HEK293 (cell line): ENCODE results near the gene OR2S2.
A peak's percentile ranks its signal among the peaks of the same experiment; 100 is the strongest.

ENCODE experiments used
- CTCF ChIP-seq: fragments of 450-650 bp; formaldehyde crosslinking; IDR thresholded peaks from 2 replicates; pipeline ENCODE4 v1.5.1; 2016; ENCODE audit warnings: missing biosample characterization, missing genetic modification characterization
- GLI4 ChIP-seq: fragments of 450-650 bp; formaldehyde crosslinking; IDR thresholded peaks from 2 replicates; pipeline ENCODE4 v1.5.1; 2016; ENCODE audit warnings: missing biosample characterization, missing genetic modification characterization
- GLIS2 ChIP-seq: fragments of 450-650 bp; formaldehyde crosslinking; IDR thresholded peaks from 2 replicates; pipeline ENCODE4 v1.5.1; 2016; ENCODE audit warnings: missing biosample characterization, missing genetic modification characterization
- KLF1 ChIP-seq: fragments of 450-650 bp; formaldehyde crosslinking; IDR thresholded peaks from 2 replicates; pipeline ENCODE4 v1.5.1; 2016; ENCODE audit warnings: missing biosample characterization, missing genetic modification characterization
- KLF7 ChIP-seq: fragments of 450-650 bp; formaldehyde crosslinking; IDR thresholded peaks from 2 replicates; pipeline ENCODE4 v1.5.1; 2016; ENCODE audit warnings: missing biosample characterization, missing genetic modification characterization, borderline replicate concordance
- PRDM6 ChIP-seq: fragments of 450-650 bp; formaldehyde crosslinking; IDR thresholded peaks from 2 replicates; pipeline ENCODE4 v1.5.1; 2017; ENCODE audit warnings: missing biosample characterization, missing genetic modification characterization
- ZBTB11 ChIP-seq: fragments of 450-650 bp; formaldehyde crosslinking; conservative IDR thresholded peaks from 2 replicates; pipeline ENCODE4 v1.5.1; 2016; ENCODE audit warnings: low read depth, missing biosample characterization, missing genetic modification characterization
- ZBTB17 ChIP-seq: fragments of 450-650 bp; formaldehyde crosslinking; IDR thresholded peaks from 2 replicates; pipeline ENCODE4 v1.5.1; 2016; ENCODE audit warnings: missing biosample characterization, missing genetic modification characterization
- ZBTB20 ChIP-seq: fragments of 450-650 bp; formaldehyde crosslinking; IDR thresholded peaks from 2 replicates; pipeline ENCODE4 v1.5.1; 2016; ENCODE audit warnings: missing biosample characterization, missing genetic modification characterization
- ZBTB48 ChIP-seq: fragments of 450-650 bp; formaldehyde crosslinking; IDR thresholded peaks from 2 replicates; pipeline ENCODE4 v1.5.1; 2016; ENCODE audit warnings: missing biosample characterization, missing genetic modification characterization
- ZEB2 ChIP-seq: fragments of 450-650 bp; formaldehyde crosslinking; IDR thresholded peaks from 2 replicates; pipeline ENCODE4 v1.5.1; 2016; ENCODE audit warnings: missing biosample characterization, missing genetic modification characterization
- ZFP41 ChIP-seq: fragments of 450-650 bp; formaldehyde crosslinking; IDR thresholded peaks from 2 replicates; pipeline ENCODE4 v1.5.1; 2016; ENCODE audit warnings: missing biosample characterization, missing genetic modification characterization, borderline replicate concordance
- ZNF121 ChIP-seq: fragments of 450-650 bp; formaldehyde crosslinking; IDR thresholded peaks from 2 replicates; pipeline ENCODE4 v1.5.1; 2016; ENCODE audit warnings: missing biosample characterization, missing genetic modification characterization
- ZNF223 ChIP-seq: fragments of 450-650 bp; formaldehyde crosslinking; IDR thresholded peaks from 2 replicates; pipeline ENCODE4 v1.5.1; 2016; ENCODE audit warnings: missing biosample characterization, missing genetic modification characterization
- ZNF24 ChIP-seq: fragments of 450-650 bp; formaldehyde crosslinking; IDR thresholded peaks from 2 replicates; pipeline ENCODE4 v1.5.1; 2016; ENCODE audit warnings: missing biosample characterization, missing genetic modification characterization
- ZNF324 ChIP-seq: fragments of 450-650 bp; formaldehyde crosslinking; IDR thresholded peaks from 2 replicates; pipeline ENCODE4 v1.5.1; 2016; ENCODE audit warnings: missing biosample characterization, missing genetic modification characterization
- ZNF394 ChIP-seq: fragments of 450-650 bp; formaldehyde crosslinking; IDR thresholded peaks from 2 replicates; pipeline ENCODE4 v1.5.1; 2016; ENCODE audit warnings: missing biosample characterization, missing genetic modification characterization, mild to moderate bottlenecking, moderate library complexity, borderline replicate concordance
- ZNF416 ChIP-seq: fragments of 450-650 bp; formaldehyde crosslinking; IDR thresholded peaks from 2 replicates; pipeline ENCODE4 v1.5.1; 2016; ENCODE audit warnings: missing biosample characterization, missing genetic modification characterization
- ZNF48 ChIP-seq: fragments of 450-650 bp; formaldehyde crosslinking; IDR thresholded peaks from 2 replicates; pipeline ENCODE4 v1.5.1; 2016; ENCODE audit warnings: missing biosample characterization, missing genetic modification characterization
- ZNF530 ChIP-seq: fragments of 450-650 bp; formaldehyde crosslinking; IDR thresholded peaks from 2 replicates; pipeline ENCODE4 v1.5.1; 2016; ENCODE audit warnings: low read depth, missing biosample characterization, missing genetic modification characterization
- ZNF544 ChIP-seq: fragments of 450-650 bp; formaldehyde crosslinking; IDR thresholded peaks from 2 replicates; pipeline ENCODE4 v1.5.0; 2017; ENCODE audit warnings: missing biosample characterization, missing genetic modification characterization
- ZNF548 ChIP-seq: fragments of 450-650 bp; formaldehyde crosslinking; IDR thresholded peaks from 2 replicates; pipeline ENCODE4 v1.5.1; 2016; ENCODE audit warnings: missing biosample characterization, missing genetic modification characterization
- ZNF654 ChIP-seq: fragments of 450-650 bp; formaldehyde crosslinking; IDR thresholded peaks from 2 replicates; pipeline ENCODE4 v1.5.1; 2016; ENCODE audit warnings: low read depth, missing biosample characterization, missing genetic modification characterization
- ZNF777 ChIP-seq: fragments of 450-650 bp; formaldehyde crosslinking; IDR thresholded peaks from 2 replicates; pipeline ENCODE4 v1.5.1; 2017; ENCODE audit warnings: missing biosample characterization, missing genetic modification characterization, borderline replicate concordance
- ZNF792 ChIP-seq: fragments of 450-650 bp; formaldehyde crosslinking; IDR thresholded peaks from 2 replicates; pipeline ENCODE4 v1.5.1; 2016; ENCODE audit warnings: missing biosample characterization, missing genetic modification characterization
- TF ChIP-seq, protein P1 (sequence below): fragments of 450-650 bp; formaldehyde crosslinking; IDR thresholded peaks from 2 replicates; pipeline ENCODE4 v1.5.1; 2017; ENCODE audit warnings: missing biosample characterization, missing genetic modification characterization
- TF ChIP-seq, protein P2 (sequence below): fragments of 450-650 bp; IDR thresholded peaks from 2 replicates; pipeline ENCODE4 v1.5.1; 2018; ENCODE audit warnings: missing biosample characterization, missing genetic modification characterization
- TF ChIP-seq, protein P3 (sequence below): IDR thresholded peaks from 2 replicates; pipeline ENCODE4 v1.6.1; 2011; ENCODE audit warnings: mild to moderate bottlenecking, low read depth, low read length, borderline replicate concordance
- TF ChIP-seq, protein P4 (sequence below): fragments of 450-650 bp; formaldehyde crosslinking; IDR thresholded peaks from 2 replicates; pipeline ENCODE4 v1.5.1; 2016; ENCODE audit warnings: missing biosample characterization, missing genetic modification characterization

Gene OR2S2

GRCh38 chr9:35945341-35946018, 12.5 kb downstream of the OR2S2 start (continued):
- TF ChIP-seq KLF7 (tag by site-specific recombination): no peak
- no peak for TF ChIP-seq ZNF548 (tag by site-specific recombination)
- TF ChIP-seq GLIS2 (tag by site-specific recombination): no peak
- TF ChIP-seq ZNF416 (tag by site-specific recombination): no peak
- peak; percentile 20; the same call in 1 of the 2 replicates for TF ChIP-seq ZNF324 (tag by site-specific recombination)
- no peak for TF ChIP-seq ZNF48 (tag by site-specific recombination)
- TF ChIP-seq, protein P1, sequence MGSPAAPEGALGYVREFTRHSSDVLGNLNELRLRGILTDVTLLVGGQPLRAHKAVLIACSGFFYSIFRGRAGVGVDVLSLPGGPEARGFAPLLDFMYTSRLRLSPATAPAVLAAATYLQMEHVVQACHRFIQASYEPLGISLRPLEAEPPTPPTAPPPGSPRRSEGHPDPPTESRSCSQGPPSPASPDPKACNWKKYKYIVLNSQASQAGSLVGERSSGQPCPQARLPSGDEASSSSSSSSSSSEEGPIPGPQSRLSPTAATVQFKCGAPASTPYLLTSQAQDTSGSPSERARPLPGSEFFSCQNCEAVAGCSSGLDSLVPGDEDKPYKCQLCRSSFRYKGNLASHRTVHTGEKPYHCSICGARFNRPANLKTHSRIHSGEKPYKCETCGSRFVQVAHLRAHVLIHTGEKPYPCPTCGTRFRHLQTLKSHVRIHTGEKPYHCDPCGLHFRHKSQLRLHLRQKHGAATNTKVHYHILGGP (tag by site-specific recombination): no peak
- peak; percentile 41 for TF ChIP-seq CTCF (tag by site-specific recombination)
- no peak for TF ChIP-seq ZNF530 (tag by site-specific recombination)
- TF ChIP-seq, protein P2, sequence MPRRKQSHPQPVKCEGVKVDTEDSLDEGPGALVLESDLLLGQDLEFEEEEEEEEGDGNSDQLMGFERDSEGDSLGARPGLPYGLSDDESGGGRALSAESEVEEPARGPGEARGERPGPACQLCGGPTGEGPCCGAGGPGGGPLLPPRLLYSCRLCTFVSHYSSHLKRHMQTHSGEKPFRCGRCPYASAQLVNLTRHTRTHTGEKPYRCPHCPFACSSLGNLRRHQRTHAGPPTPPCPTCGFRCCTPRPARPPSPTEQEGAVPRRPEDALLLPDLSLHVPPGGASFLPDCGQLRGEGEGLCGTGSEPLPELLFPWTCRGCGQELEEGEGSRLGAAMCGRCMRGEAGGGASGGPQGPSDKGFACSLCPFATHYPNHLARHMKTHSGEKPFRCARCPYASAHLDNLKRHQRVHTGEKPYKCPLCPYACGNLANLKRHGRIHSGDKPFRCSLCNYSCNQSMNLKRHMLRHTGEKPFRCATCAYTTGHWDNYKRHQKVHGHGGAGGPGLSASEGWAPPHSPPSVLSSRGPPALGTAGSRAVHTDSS (tag by site-specific recombination): no peak
- peak; percentile 90 for TF ChIP-seq ZBTB11 (tag by site-specific recombination)
- no peak for TF ChIP-seq ZNF24 (tag by site-specific recombination)
- no peak for TF ChIP-seq ZNF544 (tag by site-specific recombination)
- no peak for TF ChIP-seq ZBTB20 (tag by site-specific recombination)
- no peak for TF ChIP-seq GLI4 (tag by site-specific recombination)
- TF ChIP-seq ZNF394 (tag by site-specific recombination): no peak
- no peak for TF ChIP-seq PRDM6 (tag by site-specific recombination)
- TF ChIP-seq ZBTB48 (tag by site-specific recombination): no peak
- no peak for TF ChIP-seq ZNF777 (tag by site-specific recombination)
- TF ChIP-seq ZBTB17 (tag by site-specific recombination): peak; percentile 46
- TF ChIP-seq ZNF654 (tag by site-specific recombination): peak; percentile 29; the same call in 1 of the 2 replicates
- no peak for TF ChIP-seq ZNF121
- TF ChIP-seq ZNF223 (tag by site-specific recombination): no peak
- no peak for TF ChIP-seq ZFP41
- no peak for TF ChIP-seq KLF1
- TF ChIP-seq, protein P3, sequence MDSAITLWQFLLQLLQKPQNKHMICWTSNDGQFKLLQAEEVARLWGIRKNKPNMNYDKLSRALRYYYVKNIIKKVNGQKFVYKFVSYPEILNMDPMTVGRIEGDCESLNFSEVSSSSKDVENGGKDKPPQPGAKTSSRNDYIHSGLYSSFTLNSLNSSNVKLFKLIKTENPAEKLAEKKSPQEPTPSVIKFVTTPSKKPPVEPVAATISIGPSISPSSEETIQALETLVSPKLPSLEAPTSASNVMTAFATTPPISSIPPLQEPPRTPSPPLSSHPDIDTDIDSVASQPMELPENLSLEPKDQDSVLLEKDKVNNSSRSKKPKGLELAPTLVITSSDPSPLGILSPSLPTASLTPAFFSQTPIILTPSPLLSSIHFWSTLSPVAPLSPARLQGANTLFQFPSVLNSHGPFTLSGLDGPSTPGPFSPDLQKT: no peak
- no peak for TF ChIP-seq ZNF792 (tag by site-specific recombination)
- TF ChIP-seq, protein P4, sequence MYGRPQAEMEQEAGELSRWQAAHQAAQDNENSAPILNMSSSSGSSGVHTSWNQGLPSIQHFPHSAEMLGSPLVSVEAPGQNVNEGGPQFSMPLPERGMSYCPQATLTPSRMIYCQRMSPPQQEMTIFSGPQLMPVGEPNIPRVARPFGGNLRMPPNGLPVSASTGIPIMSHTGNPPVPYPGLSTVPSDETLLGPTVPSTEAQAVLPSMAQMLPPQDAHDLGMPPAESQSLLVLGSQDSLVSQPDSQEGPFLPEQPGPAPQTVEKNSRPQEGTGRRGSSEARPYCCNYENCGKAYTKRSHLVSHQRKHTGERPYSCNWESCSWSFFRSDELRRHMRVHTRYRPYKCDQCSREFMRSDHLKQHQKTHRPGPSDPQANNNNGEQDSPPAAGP (tag by site-specific recombination): no peak
- TF ChIP-seq ZEB2 (tag by site-specific recombination): no peak
